PC-3 (cell line): Measurements from ENCODE around the gene GDF15. TPM values are rescaled to one million over a fixed set of nuclear protein-coding genes. Genes with fewer than 3 reads are reported as not detected.

Source experiments
- ATAC-seq: fragments of 200-7000 bp; cut with Tn5 transposase; 2 replicates; pipeline ENCODE4 v1.9.1; 2020; ENCODE audit warnings: mild to moderate bottlenecking, moderate library complexity
- BruUV-seq: library from RNA; stranded (reverse); fragments of 400-500 nt; replicated peaks from 2 replicates; lab custom pipeline; 2021; lab: Mats Ljungman, UMichigan
- CTCF ChIA-PET: fragments of 300-600 bp; sonication (Branson Sonifier 250); formaldehyde crosslinking; loops from one replicate; lab custom pipeline; 2022; ENCODE audit warnings: antibody characterized with exemption; lab: Charles Lee
- POLR2A ChIA-PET: fragments of 300-600 bp; sonication (Branson Sonifier 250); formaldehyde crosslinking; loops from one replicate; lab custom pipeline; 2022; ENCODE audit warnings: antibody characterized with exemption; ENCODE audit not compliant: unreplicated experiment; lab: Charles Lee
- DNase-seq: peaks from one replicate; pipeline ENCODE4 v3.0.0-alpha.2; 2015
- H2AFZ ChIP-seq: fragments of 300-600 bp; sonication (generic); 2 replicates; pipeline ENCODE4 v1.6.0; 2016; ENCODE audit warnings: antibody characterized with exemption, low read length
- H3F3A ChIP-seq: fragments of 300-600 bp; sonication (generic); one replicate; pipeline ENCODE4 v1.6.0; 2017; ENCODE audit warnings: antibody characterized with exemption, low read length, control low read depth, mild to moderate bottlenecking; ENCODE audit not compliant: unreplicated experiment
- H3K27ac ChIP-seq: fragments of 300-600 bp; sonication (generic); 2 replicates; pipeline ENCODE4 v1.5.1; 2016; ENCODE audit warnings: mild to moderate bottlenecking, low read length
- H3K27me3 ChIP-seq: fragments of 300-600 bp; sonication (generic); 2 replicates; pipeline ENCODE4 v1.6.1; 2016; ENCODE audit warnings: low read length, mixed read lengths
- H3K36me3 ChIP-seq: fragments of 300-600 bp; sonication (generic); 2 replicates; pipeline ENCODE4 v1.6.1; 2016; ENCODE audit warnings: low read depth, mixed run types, low read length, mixed read lengths
- H3K4me1 ChIP-seq: fragments of 300-600 bp; sonication (generic); 2 replicates; pipeline ENCODE4 v1.5.1; 2016; ENCODE audit warnings: low read length; ENCODE audit not compliant: insufficient read depth
- H3K4me2 ChIP-seq: fragments of 300-600 bp; sonication (generic); 2 replicates; pipeline ENCODE4 v1.6.0; 2016; ENCODE audit warnings: low read length
- H3K4me3 ChIP-seq: fragments of 300-600 bp; sonication (generic); 2 replicates; pipeline ENCODE4 v1.5.1; 2016; ENCODE audit warnings: mild to moderate bottlenecking, low read length, mixed read lengths
- H3K79me2 ChIP-seq: fragments of 300-600 bp; sonication (generic); 2 replicates; pipeline ENCODE4 v1.6.1; 2017; ENCODE audit warnings: low read length, mixed read lengths
- H3K9ac ChIP-seq: fragments of 300-600 bp; sonication (generic); 2 replicates; pipeline ENCODE4 v1.6.0; 2016; ENCODE audit warnings: mild to moderate bottlenecking, low read length
- H3K9me2 ChIP-seq: fragments of 300-600 bp; sonication (generic); replicated peaks from 2 replicates; pipeline ENCODE4 v1.6.1; 2016; ENCODE audit warnings: mixed run types, low read length, mixed read lengths
- H3K9me3 ChIP-seq: fragments of 300-600 bp; sonication (generic); 2 replicates; pipeline ENCODE4 v1.6.1; 2016; ENCODE audit warnings: low read length, mixed read lengths
- H4K20me1 ChIP-seq: fragments of 300-600 bp; sonication (generic); 2 replicates; pipeline ENCODE4 v1.6.1; 2016; ENCODE audit warnings: low read length, mixed read lengths
- CTCF ChIP-seq: fragments of 300-600 bp; sonication (generic); conservative IDR thresholded peaks from 2 replicates; pipeline ENCODE4 v1.5.1; 2017; ENCODE audit warnings: antibody characterized with exemption, low read depth, mild to moderate bottlenecking, low read length
- EZH2 ChIP-seq: fragments of 300-600 bp; sonication (generic); IDR thresholded peaks from one replicate; pipeline ENCODE4 v1.6.1; 2017; ENCODE audit warnings: antibody characterized with exemption, mild to moderate bottlenecking, low read length; ENCODE audit not compliant: unreplicated experiment
- EZH2phosphoT487 ChIP-seq: fragments of 300-600 bp; sonication (generic); IDR thresholded peaks from 2 replicates; pipeline ENCODE4 v1.6.1; 2018; ENCODE audit warnings: mild to moderate bottlenecking, antibody characterized with exemption, low read length, borderline replicate concordance
- intact Hi-C: fragments of 100-400 bp; cut with micrococcal nuclease; formaldehyde crosslinking; loops from 2 replicates; pipeline ENCODE4 v1.9.0; 2023
- total RNA-seq: library from RNA; depleted of rRNA; stranded (reverse); fragments of >200 nt; gene quantifications from 2 replicates; pipeline ENCODE4 v1.2.3, GENCODE V29; 2014

Gene GDF15
- total RNA-seq, 1 experiment from 2014 or later = 84.3 TPM

GRCh38 chr19:18433735-18434398 is 47.9 kb downstream of the GDF15 start:
- Histone ChIP-seq H3K27me3 (no peaks in the 10 kb centered on the region), H3K27ac (no peak overlapping the region)
- POLR2A ChIA-PET = no interaction called here

GRCh38 chr19:18434411-18435175 is 48.6 kb downstream of the GDF15 start:
- 0 out of 2 replicates have a peak overlapping the region, but pooled peaks have one; percentile 20 for H3K4me2 ChIP-seq
- no peaks in the 10 kb centered on the region for H3K9me2 ChIP-seq
- TF ChIP-seq EZH2phosphoT487 (no peak), CTCF (no peak), EZH2 (no peak)
- no peaks in the 10 kb centered on the region for H3F3A ChIP-seq
- ChIA-PET POLR2A (no interaction called here), CTCF (interaction anchor here (0.6 kb wide), 1 partner anchor 183 kb away, joined by 3 read pairs; no protein-coding TSS in a partner anchor)
- no peaks in the 10 kb centered on the region for H4K20me1 ChIP-seq
- H2AFZ ChIP-seq = no peak overlapping the region
- no peaks in the 10 kb centered on the region for H3K4me1 ChIP-seq
- no peak overlapping the region for H3K4me3 ChIP-seq
- no peak overlapping the region for H3K27ac ChIP-seq
- BruUV-seq = no TSS peak
- no peaks in the 10 kb centered on the region for H3K27me3 ChIP-seq
- no peak for DNase-seq
- no peak for ATAC-seq
- intact Hi-C loops = no loop called here
- H3K9me3 ChIP-seq = no peaks in the 10 kb centered on the region
- H3K79me2 ChIP-seq = no peaks in the 10 kb centered on the region
- no peaks in the 10 kb centered on the region for H3K36me3 ChIP-seq
- H3K9ac ChIP-seq = no peak overlapping the region

More at GRCh38 chr19:18433735-18434398, 47.9 kb downstream of the GDF15 start:
- intact Hi-C loops = no loop called here
- BruUV-seq = TSS peak; percentile 38
- Histone ChIP-seq H3K79me2 (no peaks in the 10 kb centered on the region), H4K20me1 (no peaks in the 10 kb centered on the region), H3K4me1 (no peaks in the 10 kb centered on the region), H2AFZ (no peak overlapping the region), H3K9me3 (no peaks in the 10 kb centered on the region), H3K9me2 (no peaks in the 10 kb centered on the region), H3K4me3 (no peak overlapping the region), H3F3A (no peaks in the 10 kb centered on the region), H3K4me2 (peak overlapping the region; percentile 20; the same call in 1 of the 2 replicates), H3K36me3 (no peaks in the 10 kb centered on the region), H3K9ac (no peak overlapping the region)
- CTCF ChIA-PET = interaction anchor here (0.6 kb wide), 1 partner anchor 182 kb away, joined by 3 read pairs; no protein-coding TSS in a partner anchor
- TF ChIP-seq CTCF = no peak
- no peak for ATAC-seq
- DNase-seq = no peak
